GM20000 (cell line): Measurements from ENCODE around the gene MPL.

Experiments used
- DNase-seq: peaks from one replicate; pipeline ENCODE4 v3.0.0; 2012; ENCODE audit warnings: low spot score
- TF ChIP-seq, protein P1 (sequence below): IDR thresholded peaks from 2 replicates; pipeline ENCODE4 v1.5.1; 2012; ENCODE audit warnings: mild to moderate bottlenecking, control low read depth; ENCODE audit errors: extremely low read depth, missing control alignments

Gene MPL

GRCh38 chr1:43303471-43304313 lies 33.9 kb upstream of the MPL start:
- no peak for DNase-seq
- TF ChIP-seq, protein P1, sequence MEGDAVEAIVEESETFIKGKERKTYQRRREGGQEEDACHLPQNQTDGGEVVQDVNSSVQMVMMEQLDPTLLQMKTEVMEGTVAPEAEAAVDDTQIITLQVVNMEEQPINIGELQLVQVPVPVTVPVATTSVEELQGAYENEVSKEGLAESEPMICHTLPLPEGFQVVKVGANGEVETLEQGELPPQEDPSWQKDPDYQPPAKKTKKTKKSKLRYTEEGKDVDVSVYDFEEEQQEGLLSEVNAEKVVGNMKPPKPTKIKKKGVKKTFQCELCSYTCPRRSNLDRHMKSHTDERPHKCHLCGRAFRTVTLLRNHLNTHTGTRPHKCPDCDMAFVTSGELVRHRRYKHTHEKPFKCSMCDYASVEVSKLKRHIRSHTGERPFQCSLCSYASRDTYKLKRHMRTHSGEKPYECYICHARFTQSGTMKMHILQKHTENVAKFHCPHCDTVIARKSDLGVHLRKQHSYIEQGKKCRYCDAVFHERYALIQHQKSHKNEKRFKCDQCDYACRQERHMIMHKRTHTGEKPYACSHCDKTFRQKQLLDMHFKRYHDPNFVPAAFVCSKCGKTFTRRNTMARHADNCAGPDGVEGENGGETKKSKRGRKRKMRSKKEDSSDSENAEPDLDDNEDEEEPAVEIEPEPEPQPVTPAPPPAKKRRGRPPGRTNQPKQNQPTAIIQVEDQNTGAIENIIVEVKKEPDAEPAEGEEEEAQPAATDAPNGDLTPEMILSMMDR: no peak

DNA sequence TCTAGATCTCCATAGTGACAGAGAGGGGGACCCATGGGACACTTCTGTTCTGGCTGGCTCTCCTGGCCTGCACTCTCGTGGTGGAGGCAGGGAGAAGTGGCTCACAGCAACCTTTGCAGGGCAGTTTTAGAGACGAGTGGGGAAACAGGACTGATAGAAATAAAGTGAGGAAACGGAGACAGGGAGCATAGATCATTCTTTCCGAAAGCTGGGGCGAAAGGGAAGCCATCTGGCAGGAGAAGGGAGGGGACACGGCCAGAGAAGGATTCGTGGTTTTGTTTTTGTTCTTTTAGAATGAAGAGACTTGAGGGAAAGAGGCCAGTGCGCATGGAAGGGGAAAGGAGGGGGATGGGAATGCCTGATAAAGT lies 33.3 kb upstream of the MPL start:
- TF ChIP-seq, protein P1: no peak

DNA sequence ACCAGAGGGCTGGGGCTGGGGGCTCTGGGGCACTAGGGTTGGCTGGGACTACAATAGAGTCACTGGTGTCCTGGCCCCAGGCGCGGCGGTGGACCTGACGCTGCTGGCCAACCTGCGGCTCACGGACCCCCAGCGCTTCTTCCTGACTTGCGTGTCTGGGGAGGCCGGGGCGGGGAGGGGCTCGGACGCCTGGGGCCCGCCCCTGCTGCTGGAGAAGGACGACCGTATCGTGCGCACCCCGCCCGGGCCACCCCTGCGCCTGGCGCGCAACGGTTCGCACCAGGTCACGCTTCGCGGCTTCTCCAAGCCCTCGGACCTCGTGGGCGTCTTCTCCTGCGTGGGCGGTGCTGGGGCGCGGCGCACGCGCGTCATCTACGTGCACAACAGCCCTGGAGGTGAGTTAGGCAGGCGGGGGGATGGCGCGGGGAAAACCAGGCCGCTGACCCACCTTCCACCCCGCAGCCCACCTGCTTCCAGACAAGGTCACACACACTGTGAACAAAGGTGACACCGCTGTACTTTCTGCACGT lies 32.8 kb upstream of the MPL start:
- TF ChIP-seq, protein P1: no peak
- DNase-seq: no peak

More for the DNA sequence above, 33.3 kb upstream of the MPL start:
- DNase-seq: no peak

- no peak for DNase-seq
- TF ChIP-seq, protein P1: no peak
Observed at GRCh38 chr1:43305461-43305860, 32.2 kb upstream of the MPL start.

GRCh38 chr1:43305926-43306687 lies 31.5 kb upstream of the MPL start:
- TF ChIP-seq, protein P1: no peak
- no peak for DNase-seq

DNA sequence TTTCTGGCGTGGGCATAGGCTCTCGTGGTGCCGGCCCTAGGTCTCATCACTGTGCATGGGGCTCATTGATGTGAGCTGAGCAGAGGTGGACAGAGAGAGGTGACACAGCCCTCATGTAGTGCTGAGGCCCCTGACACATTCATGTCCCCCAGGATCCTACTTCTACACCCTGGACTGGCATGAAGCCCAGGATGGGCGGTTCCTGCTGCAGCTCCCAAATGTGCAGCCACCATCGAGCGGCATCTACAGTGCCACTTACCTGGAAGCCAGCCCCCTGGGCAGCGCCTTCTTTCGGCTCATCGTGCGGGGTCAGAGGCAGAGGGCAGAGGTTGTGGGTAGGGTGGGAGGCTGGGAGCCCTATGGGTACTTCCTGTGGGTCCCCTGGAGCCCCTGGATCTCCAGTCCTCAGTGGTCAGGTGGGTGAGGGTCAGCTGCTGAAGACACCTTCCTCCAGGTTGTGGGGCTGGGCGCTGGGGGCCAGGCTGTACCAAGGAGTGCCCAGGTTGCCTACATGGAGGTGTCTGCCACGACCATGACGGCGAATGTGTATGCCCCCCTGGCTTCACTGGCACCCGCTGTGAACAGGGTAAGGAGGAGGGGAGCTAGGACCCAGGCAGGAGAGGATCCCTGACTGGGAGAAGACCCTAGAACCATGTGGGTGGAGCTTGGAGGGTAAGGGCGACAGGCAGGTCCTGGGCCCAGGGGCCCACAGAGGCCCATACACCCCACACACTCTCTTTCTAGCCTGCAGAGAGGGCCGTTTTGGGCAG lies 30.7 kb upstream of the MPL start:
- TF ChIP-seq, protein P1: no peak
- no peak for DNase-seq
